KMS-11 (cell line): ENCODE data around the gene ASGR1.
A peak's percentile ranks its signal among the peaks of the same experiment; 100 is the strongest.

Experiments used
- H2AFZ ChIP-seq: fragments of 200-600 bp; sonication (generic); 2 replicates; pipeline ENCODE4 v1.6.1; 2016; ENCODE audit warnings: antibody characterized with exemption, mixed run types, low read depth
- H3K27ac ChIP-seq: fragments of 200-600 bp; sonication (generic); 2 replicates; pipeline ENCODE4 v1.6.1; 2016; ENCODE audit warnings: mild to moderate bottlenecking, mixed run types
- H3K27me3 ChIP-seq: fragments of 200-600 bp; sonication (generic); 2 replicates; pipeline ENCODE4 v1.6.1; 2017; ENCODE audit warnings: mild to moderate bottlenecking, low read depth, mixed run types, moderate library complexity; ENCODE audit not compliant: insufficient read depth
- H3K36me3 ChIP-seq: fragments of 200-600 bp; sonication (generic); 2 replicates; pipeline ENCODE4 v1.6.1; 2017; ENCODE audit warnings: mild to moderate bottlenecking, mixed run types; ENCODE audit not compliant: insufficient read depth
- H3K4me1 ChIP-seq: fragments of 200-600 bp; sonication (generic); 2 replicates; pipeline ENCODE4 v1.6.1; 2016; ENCODE audit warnings: mild to moderate bottlenecking, low read depth, mixed run types; ENCODE audit not compliant: poor library complexity, severe bottlenecking
- H3K4me2 ChIP-seq: fragments of 200-600 bp; sonication (generic); 2 replicates; pipeline ENCODE4 v1.7.0; 2016; ENCODE audit warnings: mild to moderate bottlenecking, mixed run types
- H3K4me3 ChIP-seq: fragments of 200-600 bp; sonication (generic); IDR thresholded peaks from 2 replicates; pipeline ENCODE4 v1.6.1; 2017; ENCODE audit warnings: low read depth, low read length, mixed read lengths; ENCODE audit not compliant: insufficient read depth
- H3K79me2 ChIP-seq: fragments of 200-600 bp; sonication (generic); 2 replicates; pipeline ENCODE4 v1.6.1; 2016; ENCODE audit warnings: low read depth, mixed run types; ENCODE audit not compliant: insufficient read depth
- H3K9ac ChIP-seq: fragments of 200-600 bp; sonication (generic); 2 replicates; pipeline ENCODE4 v1.6.1; 2016; ENCODE audit warnings: mild to moderate bottlenecking, mixed run types
- H4K20me1 ChIP-seq: fragments of 200-600 bp; sonication (generic); 2 replicates; pipeline ENCODE4 v1.6.1; 2016; ENCODE audit warnings: mild to moderate bottlenecking, mixed run types; ENCODE audit not compliant: insufficient read depth
- TF ChIP-seq, protein P1 (sequence below): fragments of 200-600 bp; sonication (generic); conservative IDR thresholded peaks from 2 replicates; pipeline ENCODE4 v1.6.1; 2017; ENCODE audit warnings: low read depth, mild to moderate bottlenecking, antibody characterized with exemption, low read length, moderate library complexity, mixed read lengths

Gene ASGR1

DNA sequence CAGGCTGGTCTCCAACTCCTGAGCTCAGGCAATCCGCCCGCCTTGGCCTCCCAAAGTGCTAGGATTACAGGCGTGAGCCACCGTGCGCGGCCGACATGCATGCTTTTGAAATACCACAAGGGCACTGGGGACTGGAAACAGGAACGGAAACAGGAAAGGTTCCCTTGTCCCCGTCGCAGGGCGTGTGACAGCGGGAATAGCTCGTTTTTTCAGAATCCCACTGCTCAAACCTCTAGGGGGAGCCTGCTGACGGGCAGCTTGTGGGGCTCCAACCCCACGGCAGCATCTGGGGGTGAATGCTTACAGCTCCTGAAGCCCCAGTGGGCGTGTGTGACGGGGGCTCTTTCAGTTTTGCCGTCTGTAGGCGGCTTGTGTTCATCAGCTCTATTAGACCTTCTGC, 45.7 kb downstream of the ASGR1 start:
- TF ChIP-seq, protein P1, sequence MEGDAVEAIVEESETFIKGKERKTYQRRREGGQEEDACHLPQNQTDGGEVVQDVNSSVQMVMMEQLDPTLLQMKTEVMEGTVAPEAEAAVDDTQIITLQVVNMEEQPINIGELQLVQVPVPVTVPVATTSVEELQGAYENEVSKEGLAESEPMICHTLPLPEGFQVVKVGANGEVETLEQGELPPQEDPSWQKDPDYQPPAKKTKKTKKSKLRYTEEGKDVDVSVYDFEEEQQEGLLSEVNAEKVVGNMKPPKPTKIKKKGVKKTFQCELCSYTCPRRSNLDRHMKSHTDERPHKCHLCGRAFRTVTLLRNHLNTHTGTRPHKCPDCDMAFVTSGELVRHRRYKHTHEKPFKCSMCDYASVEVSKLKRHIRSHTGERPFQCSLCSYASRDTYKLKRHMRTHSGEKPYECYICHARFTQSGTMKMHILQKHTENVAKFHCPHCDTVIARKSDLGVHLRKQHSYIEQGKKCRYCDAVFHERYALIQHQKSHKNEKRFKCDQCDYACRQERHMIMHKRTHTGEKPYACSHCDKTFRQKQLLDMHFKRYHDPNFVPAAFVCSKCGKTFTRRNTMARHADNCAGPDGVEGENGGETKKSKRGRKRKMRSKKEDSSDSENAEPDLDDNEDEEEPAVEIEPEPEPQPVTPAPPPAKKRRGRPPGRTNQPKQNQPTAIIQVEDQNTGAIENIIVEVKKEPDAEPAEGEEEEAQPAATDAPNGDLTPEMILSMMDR, result no peak
- Histone ChIP-seq H3K4me1 (peaks cover 14% of the 10 kb centered on the region), H3K27me3 (no peaks in the 10 kb centered on the region), H3K27ac (peak overlapping the region; percentile 94), H3K4me3 (no peak overlapping the region), H3K36me3 (no peaks in the 10 kb centered on the region), H4K20me1 (no peaks in the 10 kb centered on the region), H3K9ac (no peak overlapping the region), H2AFZ (no peak overlapping the region), H3K79me2 (no peaks in the 10 kb centered on the region), H3K4me2 (no peak overlapping the region)

DNA sequence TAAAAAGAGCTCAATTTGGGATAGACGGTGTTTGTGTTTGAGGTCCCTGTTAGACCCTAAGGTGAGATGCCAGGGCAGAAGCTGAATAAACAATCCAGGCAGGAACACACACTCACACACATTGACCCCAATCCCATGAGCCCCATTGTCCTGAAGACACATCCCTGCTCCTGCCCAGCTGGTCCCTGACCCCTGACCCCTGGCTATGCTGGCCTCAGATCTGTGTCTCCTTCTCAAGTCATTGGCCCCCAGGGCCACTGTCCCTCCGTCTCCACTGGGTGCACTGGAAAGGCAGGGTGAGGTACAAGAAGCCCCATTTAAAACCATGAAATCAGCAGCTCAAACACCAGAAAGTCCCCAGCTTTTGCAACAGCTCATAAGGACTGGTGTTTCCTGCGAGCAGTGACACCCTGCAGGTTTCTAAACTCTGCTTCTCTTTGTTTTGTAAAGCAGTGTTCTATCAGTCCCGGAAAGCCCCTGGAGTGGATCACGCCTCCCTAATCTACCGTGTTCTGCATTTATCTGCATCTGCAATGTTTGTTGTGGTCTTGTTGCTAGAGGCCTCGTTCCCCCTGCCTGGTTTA, 46.6 kb downstream of the ASGR1 start:
- H2AFZ ChIP-seq, result no peak overlapping the region
- H3K9ac ChIP-seq, result peak overlapping the region; percentile 41; the same call in 1 of the 2 replicates
- no peaks in the 10 kb centered on the region for H4K20me1 ChIP-seq
- H3K79me2 ChIP-seq, result no peaks in the 10 kb centered on the region
- H3K27me3 ChIP-seq, result no peaks in the 10 kb centered on the region
- no peak overlapping the region; the same call in 1 of the 2 replicates for H3K4me2 ChIP-seq
- peaks cover 14% of the 10 kb centered on the region for H3K4me1 ChIP-seq
- no peak overlapping the region for H3K4me3 ChIP-seq
- TF ChIP-seq, protein P1, result no peak
- H3K36me3 ChIP-seq, result no peaks in the 10 kb centered on the region
- H3K27ac ChIP-seq, result peak overlapping the region; percentile 94

GRCh38 chr17:7131423-7131791, 47.8 kb downstream of the ASGR1 start:
- Histone ChIP-seq H3K27ac (no peak overlapping the region), H4K20me1 (no peaks in the 10 kb centered on the region), H3K4me1 (peaks cover 14% of the 10 kb centered on the region), H3K36me3 (no peaks in the 10 kb centered on the region), H3K27me3 (no peaks in the 10 kb centered on the region), H3K9ac (no peak overlapping the region), H3K79me2 (no peaks in the 10 kb centered on the region), H2AFZ (no peak overlapping the region), H3K4me3 (no peak overlapping the region), H3K4me2 (no peak overlapping the region)
- TF ChIP-seq, protein P1, result no peak

DNA sequence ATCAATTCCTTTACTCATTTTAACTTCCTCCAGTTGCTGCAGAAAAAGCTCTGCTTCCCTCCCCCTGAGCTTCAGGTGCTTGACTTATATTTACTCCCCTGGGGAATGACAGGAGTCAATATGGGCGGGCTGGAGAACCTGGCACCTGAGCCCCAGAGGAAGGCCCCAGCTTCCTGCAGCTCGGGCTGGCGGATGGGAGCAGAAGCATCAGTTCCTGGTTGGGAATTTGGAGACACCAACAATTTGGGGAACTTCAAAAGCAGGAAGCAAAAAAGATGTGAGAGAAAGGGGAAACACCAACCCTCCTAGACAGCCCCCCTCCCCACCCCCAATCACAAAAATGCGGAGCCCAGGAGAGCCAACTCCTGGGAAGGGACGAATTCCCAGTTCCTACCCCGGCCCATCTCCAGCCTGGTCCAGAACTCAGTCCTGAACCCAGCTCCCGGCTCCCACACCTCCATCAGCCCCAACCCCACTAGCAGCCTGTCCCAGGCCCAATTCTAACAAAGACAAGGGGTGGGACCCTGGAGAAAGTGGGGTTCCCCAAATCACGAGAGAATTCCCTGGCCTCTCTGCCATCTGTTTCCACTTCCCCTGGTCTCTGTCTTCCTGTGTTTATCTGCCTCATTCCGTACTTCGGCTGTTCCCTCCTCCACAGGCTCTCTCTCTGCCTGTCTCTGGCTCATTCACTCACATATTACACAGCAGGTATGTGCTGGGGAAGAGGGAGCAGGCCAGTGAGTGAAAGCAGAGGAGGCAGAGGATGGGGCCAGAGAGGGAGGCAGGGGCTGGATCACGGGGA, 48.3 kb downstream of the ASGR1 start:
- no peaks in the 10 kb centered on the region for H3K36me3 ChIP-seq
- H3K9ac ChIP-seq, result no peak overlapping the region
- peaks cover 14% of the 10 kb centered on the region for H3K4me1 ChIP-seq
- no peaks in the 10 kb centered on the region for H3K79me2 ChIP-seq
- TF ChIP-seq, protein P1, result no peak
- no peak overlapping the region for H3K4me2 ChIP-seq
- H3K27me3 ChIP-seq, result no peaks in the 10 kb centered on the region
- no peak overlapping the region for H2AFZ ChIP-seq
- no peaks in the 10 kb centered on the region for H4K20me1 ChIP-seq
- no peak overlapping the region for H3K4me3 ChIP-seq
- H3K27ac ChIP-seq, result no peak overlapping the region
